ENCODE measurements around the gene HSD17B12.

Gene HSD17B12

GRCh38 chr11:43789700-43790443 is 109.3 kb downstream of the HSD17B12 start:
- Histone ChIP-seq H3K27me3 (ENCODE audit: control insufficient read depth, insufficient read depth, low read length) (no peaks in the 10 kb centered on the region), H3K36me3 (ENCODE audit: control insufficient read depth, insufficient read depth, low read length) (no peaks in the 10 kb centered on the region), H3K27ac (no peak overlapping the region)

GRCh38 chr11:43790444-43790794 is 109.9 kb downstream of the HSD17B12 start:
- H3K27ac ChIP-seq = no peak overlapping the region
- H3K27me3 ChIP-seq (ENCODE audit: control insufficient read depth, insufficient read depth, low read length) = no peaks in the 10 kb centered on the region
- TF ChIP-seq CTCF (IDR thresholded peaks at IDR 0.05) = no peak
- H3K4me3 ChIP-seq (ENCODE audit: low read depth, low read length) = no peak overlapping the region
- no peaks in the 10 kb centered on the region for H3K36me3 ChIP-seq (ENCODE audit: control insufficient read depth, insufficient read depth, low read length)
- no peaks in the 10 kb centered on the region for H3K9me3 ChIP-seq (ENCODE audit: control insufficient read depth, low read length)
- no peak overlapping the region for H3K9ac ChIP-seq
- H3K4me1 ChIP-seq = no peaks in the 10 kb centered on the region
- no peaks in the 10 kb centered on the region for H3K79me2 ChIP-seq
- H3K4me2 ChIP-seq (ENCODE audit: low read length) = no peak overlapping the region
- H2AFZ ChIP-seq = no peak overlapping the region

More at GRCh38 chr11:43789700-43790443, 109.3 kb downstream of the HSD17B12 start:
- H3K9ac ChIP-seq = no peak overlapping the region
- H3K4me3 ChIP-seq (ENCODE audit: low read depth, low read length) = no peak overlapping the region
- TF ChIP-seq CTCF (IDR thresholded peaks at IDR 0.05) = no peak
- no peaks in the 10 kb centered on the region for H3K4me1 ChIP-seq
- no peak overlapping the region for H3K4me2 ChIP-seq (ENCODE audit: low read length)
- H3K79me2 ChIP-seq = no peaks in the 10 kb centered on the region
- H2AFZ ChIP-seq = no peak overlapping the region
- no peaks in the 10 kb centered on the region for H3K9me3 ChIP-seq (ENCODE audit: control insufficient read depth, low read length)

- Histone ChIP-seq H3K4me1 (no peaks in the 10 kb centered on the region), H3K4me2 (ENCODE audit: low read length) (no peak overlapping the region), H3K79me2 (no peaks in the 10 kb centered on the region), H3K9ac (no peak overlapping the region), H3K4me3 (ENCODE audit: low read depth, low read length) (no peak overlapping the region), H3K9me3 (ENCODE audit: control insufficient read depth, low read length) (no peaks in the 10 kb centered on the region), H3K27ac (no peak overlapping the region), H3K36me3 (ENCODE audit: control insufficient read depth, insufficient read depth, low read length) (no peaks in the 10 kb centered on the region), H3K27me3 (ENCODE audit: control insufficient read depth, insufficient read depth, low read length) (no peaks in the 10 kb centered on the region), H2AFZ (no peak overlapping the region)
- TF ChIP-seq CTCF (IDR thresholded peaks at IDR 0.05) = no peak
Observed at GRCh38 chr11:43797337-43797736, 116.8 kb downstream of the HSD17B12 start.

GRCh38 chr11:43797866-43798265 is 117.3 kb downstream of the HSD17B12 start:
- H3K4me3 ChIP-seq (ENCODE audit: low read depth, low read length) = no peak overlapping the region
- H3K79me2 ChIP-seq = no peaks in the 10 kb centered on the region
- H3K27me3 ChIP-seq (ENCODE audit: control insufficient read depth, insufficient read depth, low read length) = no peaks in the 10 kb centered on the region
- no peak overlapping the region for H3K9ac ChIP-seq
- H3K27ac ChIP-seq = no peak overlapping the region
- H3K9me3 ChIP-seq (ENCODE audit: control insufficient read depth, low read length) = no peaks in the 10 kb centered on the region
- H3K36me3 ChIP-seq (ENCODE audit: control insufficient read depth, insufficient read depth, low read length) = no peaks in the 10 kb centered on the region
- no peaks in the 10 kb centered on the region for H3K4me1 ChIP-seq
- TF ChIP-seq CTCF (IDR thresholded peaks at IDR 0.05) = no peak
- H2AFZ ChIP-seq = no peak overlapping the region
- H3K4me2 ChIP-seq (ENCODE audit: low read length) = no peak overlapping the region

- no peaks in the 10 kb centered on the region for H3K27me3 ChIP-seq (ENCODE audit: control insufficient read depth, insufficient read depth, low read length)
- no peak overlapping the region for H3K4me3 ChIP-seq (ENCODE audit: low read depth, low read length)
- H2AFZ ChIP-seq = no peak overlapping the region
- TF ChIP-seq CTCF (IDR thresholded peaks at IDR 0.05) = no peak
- no peak overlapping the region for H3K4me2 ChIP-seq (ENCODE audit: low read length)
- H3K36me3 ChIP-seq (ENCODE audit: control insufficient read depth, insufficient read depth, low read length) = no peaks in the 10 kb centered on the region
- no peaks in the 10 kb centered on the region for H3K79me2 ChIP-seq
- H3K4me1 ChIP-seq = no peaks in the 10 kb centered on the region
- no peak overlapping the region for H3K9ac ChIP-seq
- no peak overlapping the region for H3K27ac ChIP-seq
- H3K9me3 ChIP-seq (ENCODE audit: control insufficient read depth, low read length) = no peaks in the 10 kb centered on the region
Observed at GRCh38 chr11:43802509-43802908, 122.0 kb downstream of the HSD17B12 start.
